ENCODE data around the gene TMC4. TPM values are rescaled to one million over a fixed set of nuclear protein-coding genes. Genes with fewer than 3 reads are reported as not detected.
A peak's percentile ranks its signal among the peaks of the same experiment; 100 is the strongest.
"Not testable (repeated sequence)": the region's sequence is repeated elsewhere in the genome, so short reads cannot be mapped to it uniquely, and the experiment has no call there.

The TMC4 gene
- polyA plus RNA-seq, 1 donor: 110 TPM

- no peak overlapping the region for H3K4me3 ChIP-seq (ENCODE audit: low read length)
- peaks cover 57% of the 10 kb centered on the region for H3K4me1 ChIP-seq (ENCODE audit: control insufficient read depth, insufficient read depth, low read length)
- H3K27ac ChIP-seq (ENCODE audit: low read length): no peak overlapping the region
- DNase-seq: no peak
- no CpG with 5 or more reads among the region's 4 CpGs for WGBS (ENCODE audit: insufficient coverage, low lambda C conversion rate)
- H3K27me3 ChIP-seq (ENCODE audit: control insufficient read depth, insufficient read depth, low read length): no peaks in the 10 kb centered on the region
- no peaks in the 10 kb centered on the region for H3K9me3 ChIP-seq (ENCODE audit: control insufficient read depth, low read depth, low read length)
- peaks cover 73% of the 10 kb centered on the region for H3K36me3 ChIP-seq (ENCODE audit: control insufficient read depth, insufficient read depth, low read length)
These were observed 32.0 kb upstream of the TMC4 start for GRCh38 chr19:54204767-54205468.

DNA sequence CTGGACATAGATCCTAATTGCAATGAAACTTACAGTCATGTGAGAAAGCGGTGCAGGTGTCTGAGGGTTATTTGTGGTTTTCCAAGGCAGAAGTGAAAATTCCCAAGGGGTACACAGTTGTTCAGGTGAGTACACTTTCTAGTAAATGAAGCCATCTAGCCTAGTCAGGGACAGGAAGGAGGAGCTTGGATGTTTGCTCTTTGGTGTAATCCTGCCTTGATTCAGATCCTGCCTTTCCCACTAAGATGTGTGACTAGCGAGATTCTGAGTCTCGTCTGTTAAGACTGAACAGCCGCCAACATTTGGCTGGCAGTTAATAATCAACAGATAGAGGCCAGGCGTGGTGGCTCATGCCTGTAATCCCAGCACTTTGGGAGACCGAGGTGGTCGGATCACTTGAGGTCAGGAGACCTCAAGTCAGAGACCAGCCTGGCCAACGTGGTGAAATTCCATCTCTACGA, 30.2 kb upstream of the TMC4 start:
- no peak overlapping the region for H3K27ac ChIP-seq (ENCODE audit: low read length)
- peak in 1 of 2 donors; percentile 32 for DNase-seq
- H3K27me3 ChIP-seq (ENCODE audit: control insufficient read depth, insufficient read depth, low read length): no peaks in the 10 kb centered on the region
- H3K9me3 ChIP-seq (ENCODE audit: control insufficient read depth, low read depth, low read length): no peaks in the 10 kb centered on the region
- H3K4me1 ChIP-seq (ENCODE audit: control insufficient read depth, insufficient read depth, low read length): peaks cover 40% of the 10 kb centered on the region
- WGBS (ENCODE audit: insufficient coverage, low lambda C conversion rate): no CpG with 5 or more reads among the region's 9 CpGs
- H3K36me3 ChIP-seq (ENCODE audit: control insufficient read depth, insufficient read depth, low read length): peaks cover 66% of the 10 kb centered on the region
- no peak overlapping the region for H3K4me3 ChIP-seq (ENCODE audit: low read length)

GRCh38 chr19:54201980-54202379, 29.0 kb upstream of the TMC4 start:
- Histone ChIP-seq H3K27me3 (ENCODE audit: control insufficient read depth, insufficient read depth, low read length) (no peaks in the 10 kb centered on the region), H3K4me1 (ENCODE audit: control insufficient read depth, insufficient read depth, low read length) (peaks cover 31% of the 10 kb centered on the region), H3K27ac (ENCODE audit: low read length) (no peak overlapping the region), H3K36me3 (ENCODE audit: control insufficient read depth, insufficient read depth, low read length) (peaks cover 58% of the 10 kb centered on the region), H3K4me3 (ENCODE audit: low read length) (peak overlapping the region; percentile 64), H3K9me3 (ENCODE audit: control insufficient read depth, low read depth, low read length) (no peaks in the 10 kb centered on the region)
- no peak for DNase-seq
- WGBS (ENCODE audit: insufficient coverage, low lambda C conversion rate): no CpG with 5 or more reads among the region's 13 CpGs

DNA sequence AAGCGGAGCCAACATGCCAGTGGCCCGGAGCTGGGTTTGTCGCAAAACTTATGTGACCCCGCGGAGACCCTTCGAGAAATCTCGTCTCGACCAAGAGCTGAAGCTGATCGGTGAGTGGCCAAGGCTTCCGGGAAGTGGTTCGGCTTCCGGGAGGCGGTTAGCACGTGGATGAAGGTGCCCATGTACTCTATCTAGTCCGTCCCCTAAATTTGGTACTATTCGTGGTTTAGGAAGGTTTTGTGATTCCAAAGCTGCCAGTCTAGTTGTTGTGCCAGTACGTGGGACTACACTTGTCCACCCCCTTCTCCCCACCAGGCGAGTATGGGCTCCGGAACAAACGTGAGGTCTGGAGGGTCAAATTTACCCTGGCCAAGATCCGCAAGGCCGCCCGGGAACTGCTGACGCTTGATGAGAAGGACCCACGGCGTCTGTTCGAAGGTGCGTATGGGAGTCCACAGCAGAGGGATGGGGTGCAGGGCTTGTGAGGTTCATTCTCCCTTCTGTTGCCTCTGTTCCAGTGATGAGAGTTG, 28.3 kb upstream of the TMC4 start:
- H3K9me3 ChIP-seq (ENCODE audit: control insufficient read depth, low read depth, low read length): no peaks in the 10 kb centered on the region
- H3K4me1 ChIP-seq (ENCODE audit: control insufficient read depth, insufficient read depth, low read length): peaks cover 31% of the 10 kb centered on the region
- DNase-seq: no peak
- H3K27me3 ChIP-seq (ENCODE audit: control insufficient read depth, insufficient read depth, low read length): no peaks in the 10 kb centered on the region
- H3K36me3 ChIP-seq (ENCODE audit: control insufficient read depth, insufficient read depth, low read length): peaks cover 50% of the 10 kb centered on the region
- H3K4me3 ChIP-seq (ENCODE audit: low read length): peak overlapping the region; percentile 64
- no CpG with 5 or more reads among the region's 28 CpGs for WGBS (ENCODE audit: insufficient coverage, low lambda C conversion rate)
- peak overlapping the region; percentile 88 for H3K27ac ChIP-seq (ENCODE audit: low read length)

DNA sequence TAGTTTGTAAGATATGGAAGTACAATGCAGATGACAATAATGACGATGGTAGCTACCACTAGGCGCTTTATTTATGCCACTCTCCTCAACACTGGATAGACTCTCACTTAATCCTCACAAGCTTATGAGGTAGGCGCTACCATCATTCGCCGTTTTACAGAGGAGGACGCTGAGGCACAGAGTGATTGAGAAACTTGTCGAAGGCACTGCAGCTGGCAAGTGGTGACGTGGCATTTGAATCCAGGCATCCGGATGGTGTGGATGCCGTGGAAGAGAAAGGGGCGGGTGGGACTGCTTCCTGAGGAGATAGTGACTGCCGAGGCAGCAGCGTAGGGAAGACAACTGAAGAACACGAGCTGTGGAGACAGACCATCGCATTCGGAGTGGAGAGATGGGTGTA, 26.4 kb upstream of the TMC4 start:
- Histone ChIP-seq H3K9me3 (ENCODE audit: control insufficient read depth, low read depth, low read length) (no peaks in the 10 kb centered on the region), H3K4me3 (ENCODE audit: low read length) (no peak overlapping the region), H3K4me1 (ENCODE audit: control insufficient read depth, insufficient read depth, low read length) (peaks cover 26% of the 10 kb centered on the region), H3K36me3 (ENCODE audit: control insufficient read depth, insufficient read depth, low read length) (peaks cover 45% of the 10 kb centered on the region), H3K27me3 (ENCODE audit: control insufficient read depth, insufficient read depth, low read length) (no peaks in the 10 kb centered on the region), H3K27ac (ENCODE audit: low read length) (no peak overlapping the region)
- 97% methylated on average over 6 of the region's 16 CpGs for WGBS (ENCODE audit: insufficient coverage, low lambda C conversion rate)
- DNase-seq: no peak

GRCh38 chr19:54197121-54197520, 24.2 kb upstream of the TMC4 start:
- H3K36me3 ChIP-seq (ENCODE audit: control insufficient read depth, insufficient read depth, low read length): peaks cover 46% of the 10 kb centered on the region
- DNase-seq: no peak
- H3K27me3 ChIP-seq (ENCODE audit: control insufficient read depth, insufficient read depth, low read length): no peaks in the 10 kb centered on the region
- no peak overlapping the region for H3K4me3 ChIP-seq (ENCODE audit: low read length)
- H3K9me3 ChIP-seq (ENCODE audit: control insufficient read depth, low read depth, low read length): no peaks in the 10 kb centered on the region
- H3K4me1 ChIP-seq (ENCODE audit: control insufficient read depth, insufficient read depth, low read length): peaks cover 15% of the 10 kb centered on the region
- no peak overlapping the region for H3K27ac ChIP-seq (ENCODE audit: low read length)
- no CpG with 5 or more reads among the region's 3 CpGs for WGBS (ENCODE audit: insufficient coverage, low lambda C conversion rate)

DNA sequence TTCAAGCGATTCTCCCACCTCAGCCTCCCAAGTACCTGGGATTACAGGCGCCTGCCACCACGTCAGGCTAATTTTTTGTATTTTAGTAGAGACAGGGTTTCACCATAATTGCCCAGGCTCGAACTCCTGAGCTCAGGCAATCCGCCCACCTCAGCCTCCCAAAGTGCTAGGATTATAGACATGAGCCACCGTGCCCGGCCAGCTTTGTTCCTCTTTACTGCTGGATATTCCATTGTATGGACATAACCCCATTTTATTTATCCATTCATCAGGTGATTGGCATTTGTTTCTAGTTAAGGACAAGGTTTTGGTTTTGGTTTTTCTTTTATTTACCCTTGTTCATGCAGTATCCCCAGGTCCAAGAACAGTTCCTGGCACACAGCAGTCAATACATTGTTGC, 23.6 kb upstream of the TMC4 start:
- DNase-seq: no peak
- Histone ChIP-seq H3K27ac (ENCODE audit: low read length) (no peak overlapping the region), H3K4me1 (ENCODE audit: control insufficient read depth, insufficient read depth, low read length) (peaks cover 15% of the 10 kb centered on the region), H3K4me3 (ENCODE audit: low read length) (no peak overlapping the region), H3K27me3 (ENCODE audit: control insufficient read depth, insufficient read depth, low read length) (no peaks in the 10 kb centered on the region), H3K36me3 (ENCODE audit: control insufficient read depth, insufficient read depth, low read length) (peaks cover 43% of the 10 kb centered on the region), H3K9me3 (ENCODE audit: control insufficient read depth, low read depth, low read length) (no peaks in the 10 kb centered on the region)
- no CpG with 5 or more reads among the region's 7 CpGs for WGBS (ENCODE audit: insufficient coverage, low lambda C conversion rate)

DNA sequence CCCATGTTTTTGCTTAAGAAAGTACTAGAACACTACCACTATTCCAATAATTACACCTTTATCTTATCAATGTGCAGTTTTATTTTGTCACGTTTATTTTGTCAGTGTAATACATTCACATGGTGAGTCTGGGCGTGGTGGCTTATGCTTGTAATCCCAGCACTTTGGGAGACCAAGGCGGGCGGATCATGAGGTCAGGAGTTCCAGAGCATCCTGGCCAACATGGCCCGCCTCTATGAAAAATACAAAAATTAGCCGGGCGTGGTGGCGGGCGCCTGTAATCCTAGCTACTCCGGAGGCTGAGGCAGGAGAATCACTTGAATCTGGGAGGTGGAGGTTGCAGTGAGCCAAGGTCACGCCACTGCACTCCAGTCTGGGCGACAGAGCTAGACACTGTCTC, 21.5 kb upstream of the TMC4 start:
- WGBS (ENCODE audit: insufficient coverage, low lambda C conversion rate): 80% methylated on average over 1 of the region's 12 CpGs
- Histone ChIP-seq H3K4me1 (ENCODE audit: control insufficient read depth, insufficient read depth, low read length) (peaks cover 16% of the 10 kb centered on the region), H3K36me3 (ENCODE audit: control insufficient read depth, insufficient read depth, low read length) (peaks cover 41% of the 10 kb centered on the region)
- not testable (repeated sequence) for H3K27me3 ChIP-seq (ENCODE audit: control insufficient read depth, insufficient read depth, low read length); H3K4me3 ChIP-seq (ENCODE audit: low read length); DNase-seq; H3K27ac ChIP-seq (ENCODE audit: low read length); H3K9me3 ChIP-seq (ENCODE audit: control insufficient read depth, low read depth, low read length)

- 100% methylated on average over 1 of the region's 11 CpGs for WGBS (ENCODE audit: insufficient coverage, low lambda C conversion rate)
- no peak overlapping the region for H3K27ac ChIP-seq (ENCODE audit: low read length)
- H3K9me3 ChIP-seq (ENCODE audit: control insufficient read depth, low read depth, low read length): no peaks in the 10 kb centered on the region
- H3K36me3 ChIP-seq (ENCODE audit: control insufficient read depth, insufficient read depth, low read length): peaks cover 41% of the 10 kb centered on the region
- no peak for DNase-seq
- no peaks in the 10 kb centered on the region for H3K27me3 ChIP-seq (ENCODE audit: control insufficient read depth, insufficient read depth, low read length)
- H3K4me3 ChIP-seq (ENCODE audit: low read length): no peak overlapping the region
- peaks cover 20% of the 10 kb centered on the region for H3K4me1 ChIP-seq (ENCODE audit: control insufficient read depth, insufficient read depth, low read length)
These were observed 20.1 kb upstream of the TMC4 start for GRCh38 chr19:54193011-54193410.

GRCh38 chr19:54191811-54192453, 19.0 kb upstream of the TMC4 start:
- Histone ChIP-seq H3K9me3 (ENCODE audit: control insufficient read depth, low read depth, low read length) (no peaks in the 10 kb centered on the region), H3K27ac (ENCODE audit: low read length) (peak overlapping the region; percentile 98), H3K4me1 (ENCODE audit: control insufficient read depth, insufficient read depth, low read length) (peaks cover 27% of the 10 kb centered on the region), H3K4me3 (ENCODE audit: low read length) (peak overlapping the region; percentile 75), H3K36me3 (ENCODE audit: control insufficient read depth, insufficient read depth, low read length) (peaks cover 37% of the 10 kb centered on the region), H3K27me3 (ENCODE audit: control insufficient read depth, insufficient read depth, low read length) (no peaks in the 10 kb centered on the region)
- no peak for DNase-seq
- WGBS (ENCODE audit: insufficient coverage, low lambda C conversion rate): 80% methylated on average over 1 of the region's 19 CpGs

Data from large intestine (tissue), 3 donors.